Measurements from ENCODE around the gene MAP2K7.

Gene MAP2K7

DNA sequence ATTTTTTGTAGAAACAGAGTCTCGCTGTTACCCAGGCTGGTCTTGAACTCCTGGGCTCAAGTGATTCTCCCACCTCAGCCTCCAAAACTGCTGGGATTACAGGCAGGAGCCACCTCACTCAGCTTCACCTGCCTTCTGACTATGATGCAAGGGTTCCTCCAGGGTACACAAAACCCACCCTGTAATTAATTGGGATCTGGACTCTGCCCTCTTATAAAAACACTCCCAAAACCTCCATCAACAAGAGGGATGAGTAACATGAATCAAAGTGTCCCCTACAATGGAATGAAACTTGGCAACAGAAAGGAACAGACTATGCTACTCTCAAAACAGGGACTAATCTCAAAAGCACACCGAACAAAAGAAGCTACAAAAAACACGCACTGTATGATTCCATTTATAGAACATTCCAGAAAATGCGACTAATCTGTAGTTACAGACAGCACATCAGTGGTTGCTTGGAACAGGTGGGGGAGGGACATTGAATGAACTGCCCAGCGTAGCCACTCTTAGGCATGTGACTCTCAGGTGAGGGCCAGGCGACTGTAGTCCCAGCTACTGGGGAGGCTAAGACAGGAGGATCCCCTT, 26.3 kb upstream of the MAP2K7 start:
- Histone ChIP-seq H3K4me1 (ENCODE audit: control insufficient read depth, insufficient read depth, low read length) (no peaks in the 10 kb centered on the region; the same call in 1 of the 2 replicates), H3K36me3 (ENCODE audit: control insufficient read depth, insufficient read depth, low read length) (no peaks in the 10 kb centered on the region), H3K27ac (ENCODE audit: low read depth, low read length) (no peak overlapping the region), H3K27me3 (ENCODE audit: control insufficient read depth, insufficient read depth, low read length) (peaks cover 36% of the 10 kb centered on the region), H3K9me3 (ENCODE audit: control insufficient read depth, insufficient read depth, low read depth, low read length) (no peaks in the 10 kb centered on the region; the same call in 1 of the 2 replicates), H3K4me3 (ENCODE audit: low read depth, low read length) (no peak overlapping the region), H3K9ac (ENCODE audit: low read length) (no peak overlapping the region)

DNA sequence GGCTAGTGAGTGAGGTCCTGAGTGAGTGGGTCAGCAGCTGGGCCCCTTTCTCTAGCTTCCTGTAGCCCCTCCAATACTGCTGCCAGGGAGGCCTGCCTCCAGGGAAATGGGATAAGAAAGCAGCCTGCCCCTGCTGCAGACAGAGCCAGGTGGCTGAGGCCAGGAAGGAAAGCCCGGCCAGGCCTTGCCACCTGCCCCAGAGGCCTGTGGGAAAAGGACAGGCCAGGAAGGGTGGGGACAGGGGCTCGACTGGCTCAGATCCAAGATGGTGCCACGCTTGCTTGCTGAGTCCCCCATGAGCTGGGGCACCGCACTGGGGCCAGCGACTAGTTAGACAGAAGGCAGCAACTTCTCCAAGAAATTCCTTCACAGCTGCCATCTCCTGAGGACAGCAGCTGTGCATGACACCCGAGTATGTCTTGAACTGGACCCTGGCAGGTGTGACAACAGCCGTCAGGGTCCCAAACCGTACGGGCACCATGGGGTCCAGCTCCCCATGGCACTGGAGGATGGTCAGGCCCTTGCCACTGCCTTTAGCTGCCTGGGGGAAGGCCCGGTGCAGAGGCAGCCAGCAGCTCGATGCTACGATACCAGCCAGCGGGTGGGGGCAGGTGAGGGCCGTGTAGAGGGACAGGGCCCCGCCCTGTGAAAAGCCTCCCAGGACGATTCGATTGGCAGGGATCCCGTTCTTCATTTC, 24.4 kb upstream of the MAP2K7 start:
- H3K9me3 ChIP-seq (ENCODE audit: control insufficient read depth, insufficient read depth, low read depth, low read length) = no peaks in the 10 kb centered on the region; the same call in 1 of the 2 replicates
- no peaks in the 10 kb centered on the region for H3K4me1 ChIP-seq (ENCODE audit: control insufficient read depth, insufficient read depth, low read length)
- no peak overlapping the region for H3K4me3 ChIP-seq (ENCODE audit: low read depth, low read length)
- H3K27ac ChIP-seq (ENCODE audit: low read depth, low read length) = no peak overlapping the region
- no peaks in the 10 kb centered on the region for H3K36me3 ChIP-seq (ENCODE audit: control insufficient read depth, insufficient read depth, low read length)
- peaks cover 19% of the 10 kb centered on the region; the same call in 1 of the 2 replicates for H3K27me3 ChIP-seq (ENCODE audit: control insufficient read depth, insufficient read depth, low read length)
- H3K9ac ChIP-seq (ENCODE audit: low read length) = no peak overlapping the region

DNA sequence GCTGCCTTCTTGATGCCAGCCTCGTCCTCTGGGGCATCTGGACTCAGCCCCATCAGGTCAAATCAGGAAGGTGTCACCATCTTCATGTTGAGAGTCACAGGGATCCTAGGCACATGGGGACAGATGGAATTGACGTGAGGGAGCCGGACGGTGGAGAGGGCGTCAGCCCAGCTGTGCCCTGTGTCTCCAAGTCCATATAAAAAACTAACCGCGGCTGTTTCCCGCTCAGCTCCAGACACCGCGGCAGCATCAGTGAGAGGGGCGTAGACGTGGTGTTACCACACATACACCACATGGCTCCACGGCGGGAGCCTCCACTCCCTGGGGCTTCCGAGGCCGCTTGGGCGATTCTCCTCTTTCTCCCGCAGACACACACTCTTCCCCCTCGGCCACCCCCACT, 23.8 kb upstream of the MAP2K7 start:
- no peak overlapping the region for H3K4me3 ChIP-seq (ENCODE audit: low read depth, low read length)
- no peaks in the 10 kb centered on the region for H3K36me3 ChIP-seq (ENCODE audit: control insufficient read depth, insufficient read depth, low read length)
- H3K27me3 ChIP-seq (ENCODE audit: control insufficient read depth, insufficient read depth, low read length) = peaks cover 14% of the 10 kb centered on the region; the same call in 1 of the 2 replicates
- H3K4me1 ChIP-seq (ENCODE audit: control insufficient read depth, insufficient read depth, low read length) = no peaks in the 10 kb centered on the region
- no peak overlapping the region for H3K27ac ChIP-seq (ENCODE audit: low read depth, low read length)
- no peaks in the 10 kb centered on the region; the same call in 1 of the 2 replicates for H3K9me3 ChIP-seq (ENCODE audit: control insufficient read depth, insufficient read depth, low read depth, low read length)
- no peak overlapping the region for H3K9ac ChIP-seq (ENCODE audit: low read length)

DNA sequence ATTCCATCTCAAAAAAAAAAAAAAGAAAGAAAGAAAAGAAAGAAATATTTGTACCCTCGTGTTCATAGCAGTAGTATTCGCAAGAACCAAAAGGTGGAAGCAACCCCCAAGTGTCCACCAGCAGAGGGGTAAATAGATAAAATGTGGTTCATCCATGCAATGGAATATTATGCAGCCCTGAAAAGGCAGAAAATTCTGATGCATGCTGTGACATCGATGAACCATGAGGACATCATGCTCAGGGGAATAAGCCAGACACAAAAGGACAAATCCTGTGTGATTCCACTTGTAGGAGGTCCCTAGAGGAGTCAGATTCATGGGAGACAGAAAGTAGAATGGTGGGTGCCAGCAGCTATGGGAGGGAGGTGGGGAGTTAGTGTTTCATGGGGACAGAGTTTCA, 21.8 kb upstream of the MAP2K7 start:
- no peak overlapping the region for H3K27ac ChIP-seq (ENCODE audit: low read depth, low read length)
- H3K9ac ChIP-seq (ENCODE audit: low read length) = no peak overlapping the region
- H3K4me3 ChIP-seq (ENCODE audit: low read depth, low read length) = no peak overlapping the region
- no peaks in the 10 kb centered on the region; the same call in 1 of the 2 replicates for H3K9me3 ChIP-seq (ENCODE audit: control insufficient read depth, insufficient read depth, low read depth, low read length)
- H3K4me1 ChIP-seq (ENCODE audit: control insufficient read depth, insufficient read depth, low read length) = no peaks in the 10 kb centered on the region
- no peaks in the 10 kb centered on the region for H3K36me3 ChIP-seq (ENCODE audit: control insufficient read depth, insufficient read depth, low read length)
- H3K27me3 ChIP-seq (ENCODE audit: control insufficient read depth, insufficient read depth, low read length) = peaks cover 2% of the 10 kb centered on the region; the same call in 1 of the 2 replicates

- no peaks in the 10 kb centered on the region; the same call in 1 of the 2 replicates for H3K9me3 ChIP-seq (ENCODE audit: control insufficient read depth, insufficient read depth, low read depth, low read length)
- H3K27me3 ChIP-seq (ENCODE audit: control insufficient read depth, insufficient read depth, low read length) = no peaks in the 10 kb centered on the region
- H3K36me3 ChIP-seq (ENCODE audit: control insufficient read depth, insufficient read depth, low read length) = no peaks in the 10 kb centered on the region
- no peak overlapping the region for H3K4me3 ChIP-seq (ENCODE audit: low read depth, low read length)
- no peak overlapping the region for H3K27ac ChIP-seq (ENCODE audit: low read depth, low read length)
- H3K9ac ChIP-seq (ENCODE audit: low read length) = no peak overlapping the region
- H3K4me1 ChIP-seq (ENCODE audit: control insufficient read depth, insufficient read depth, low read length) = no peaks in the 10 kb centered on the region
These were observed 20.6 kb upstream of the MAP2K7 start for GRCh38 chr19:7883105-7883504.

DNA sequence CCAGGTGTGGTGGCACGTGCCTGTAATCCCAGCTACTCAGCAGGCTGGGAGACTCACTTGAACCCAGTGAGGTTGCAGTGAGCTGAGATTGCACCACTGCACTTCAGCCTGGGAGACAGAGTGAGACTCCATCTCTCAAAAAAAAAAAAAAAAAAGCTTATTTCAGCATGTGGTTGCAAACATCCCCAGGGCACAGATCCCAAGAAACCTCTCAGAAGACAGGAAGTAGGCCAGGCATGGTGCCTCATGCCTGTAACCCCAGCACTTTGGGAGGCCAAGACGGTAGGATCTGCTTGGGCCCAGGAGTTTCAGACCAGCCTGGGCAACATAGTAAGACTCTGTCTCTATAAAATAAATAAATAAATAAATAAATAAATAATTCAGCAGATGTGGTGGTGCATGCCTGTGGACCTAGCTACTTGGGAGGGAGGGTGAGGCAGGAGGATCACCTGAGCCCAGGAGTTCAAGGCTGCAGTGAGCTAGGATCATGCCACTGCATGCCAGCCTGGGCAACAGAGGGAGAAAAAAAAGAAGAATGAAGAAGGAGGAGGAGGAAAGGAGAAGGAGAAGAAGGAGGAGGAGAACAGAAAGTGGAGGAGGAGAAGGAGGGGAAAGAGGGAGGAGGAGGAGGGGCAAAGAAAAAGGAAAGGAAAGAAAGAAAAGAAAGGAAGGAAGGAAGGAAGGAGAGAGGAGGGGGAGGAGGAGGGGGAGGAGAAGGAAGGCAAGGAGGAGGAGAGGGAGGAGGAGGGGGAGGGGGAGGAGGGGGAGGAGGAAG, 19.7 kb upstream of the MAP2K7 start:
- Histone ChIP-seq H3K4me1 (ENCODE audit: control insufficient read depth, insufficient read depth, low read length) (no peaks in the 10 kb centered on the region; the same call in 1 of the 2 replicates), H3K9me3 (ENCODE audit: control insufficient read depth, insufficient read depth, low read depth, low read length) (no peaks in the 10 kb centered on the region; the same call in 1 of the 2 replicates), H3K4me3 (ENCODE audit: low read depth, low read length) (no peak overlapping the region), H3K36me3 (ENCODE audit: control insufficient read depth, insufficient read depth, low read length) (no peaks in the 10 kb centered on the region), H3K27me3 (ENCODE audit: control insufficient read depth, insufficient read depth, low read length) (no peaks in the 10 kb centered on the region), H3K9ac (ENCODE audit: low read length) (no peak overlapping the region), H3K27ac (ENCODE audit: low read depth, low read length) (no peak overlapping the region)

DNA sequence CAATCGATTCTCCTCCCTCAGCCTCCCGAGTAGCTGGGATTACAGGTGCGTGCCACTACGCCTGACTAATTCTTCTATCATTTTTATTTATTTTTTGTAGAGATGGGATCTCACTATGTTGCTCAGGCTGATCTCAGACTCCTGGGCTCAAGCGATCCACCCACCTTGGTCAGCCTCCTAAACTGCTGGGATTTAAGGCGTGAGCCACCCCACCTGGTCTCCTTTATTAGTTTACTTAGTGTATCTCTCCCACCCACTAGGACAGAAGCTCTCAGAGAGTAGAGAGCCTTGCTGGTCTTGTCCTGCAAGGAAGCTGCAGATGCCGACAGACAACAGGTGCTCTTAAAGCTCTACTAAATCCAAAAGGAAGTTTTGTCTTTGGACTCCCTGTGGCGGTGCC, 17.9 kb upstream of the MAP2K7 start:
- H3K36me3 ChIP-seq (ENCODE audit: control insufficient read depth, insufficient read depth, low read length) = no peaks in the 10 kb centered on the region
- H3K9ac ChIP-seq (ENCODE audit: low read length) = no peak overlapping the region
- H3K27me3 ChIP-seq (ENCODE audit: control insufficient read depth, insufficient read depth, low read length) = no peaks in the 10 kb centered on the region
- H3K27ac ChIP-seq (ENCODE audit: low read depth, low read length) = no peak overlapping the region
- no peaks in the 10 kb centered on the region; the same call in 1 of the 2 replicates for H3K9me3 ChIP-seq (ENCODE audit: control insufficient read depth, insufficient read depth, low read depth, low read length)
- H3K4me3 ChIP-seq (ENCODE audit: low read depth, low read length) = no peak overlapping the region
- no peaks in the 10 kb centered on the region; the same call in 1 of the 2 replicates for H3K4me1 ChIP-seq (ENCODE audit: control insufficient read depth, insufficient read depth, low read length)

DNA sequence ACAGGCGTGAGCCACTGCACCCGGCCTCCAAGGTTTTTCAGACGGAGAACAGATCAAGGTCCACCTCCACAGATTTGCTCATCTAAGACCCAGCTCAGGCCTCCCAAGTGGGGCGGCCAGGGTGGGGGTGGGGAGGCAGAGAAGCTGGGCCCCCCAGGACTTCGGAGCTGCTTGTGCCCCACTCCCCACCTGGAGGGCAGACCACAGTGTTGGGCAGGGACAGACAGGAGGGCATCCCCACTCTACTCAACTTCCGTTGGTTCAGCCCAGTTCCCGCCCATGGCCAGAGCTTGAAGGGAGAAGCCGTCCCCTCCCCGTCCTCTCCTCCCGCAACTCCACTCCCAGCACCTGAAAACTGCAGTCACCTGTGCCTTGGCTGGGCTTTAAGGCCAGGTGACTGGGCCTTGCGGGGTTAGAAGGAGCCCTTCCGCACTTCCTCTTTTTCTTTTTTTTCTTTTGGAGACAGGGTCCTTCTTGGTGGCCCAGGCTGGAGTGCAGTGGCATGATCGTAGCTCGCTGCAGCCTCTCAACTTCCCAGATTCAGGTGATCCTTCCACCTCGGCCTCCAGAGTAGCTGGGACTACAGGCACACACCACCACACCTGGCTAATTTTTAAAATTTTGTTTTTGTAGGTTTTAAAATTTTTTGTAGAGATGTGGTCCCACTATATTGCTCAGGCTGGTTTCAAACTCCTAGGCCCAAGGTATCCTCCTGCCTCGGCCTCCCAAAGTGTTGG, 16.1 kb upstream of the MAP2K7 start:
- no peaks in the 10 kb centered on the region for H3K36me3 ChIP-seq (ENCODE audit: control insufficient read depth, insufficient read depth, low read length)
- no peaks in the 10 kb centered on the region for H3K9me3 ChIP-seq (ENCODE audit: control insufficient read depth, insufficient read depth, low read depth, low read length)
- no peaks in the 10 kb centered on the region; the same call in 1 of the 2 replicates for H3K4me1 ChIP-seq (ENCODE audit: control insufficient read depth, insufficient read depth, low read length)
- H3K27ac ChIP-seq (ENCODE audit: low read depth, low read length) = no peak overlapping the region
- H3K4me3 ChIP-seq (ENCODE audit: low read depth, low read length) = peak overlapping the region; percentile 63
- no peaks in the 10 kb centered on the region for H3K27me3 ChIP-seq (ENCODE audit: control insufficient read depth, insufficient read depth, low read length)
- H3K9ac ChIP-seq (ENCODE audit: low read length) = peak overlapping the region; percentile 12

- no peaks in the 10 kb centered on the region; the same call in 1 of the 2 replicates for H3K4me1 ChIP-seq (ENCODE audit: control insufficient read depth, insufficient read depth, low read length)
- H3K4me3 ChIP-seq (ENCODE audit: low read depth, low read length) = peak within 1 kb of the TSS; percentile 63
- H3K9ac ChIP-seq (ENCODE audit: low read length) = peak within 1 kb of the TSS; percentile 12
- H3K9me3 ChIP-seq (ENCODE audit: control insufficient read depth, insufficient read depth, low read depth, low read length) = no peaks in the 10 kb centered on the region
- H3K27me3 ChIP-seq (ENCODE audit: control insufficient read depth, insufficient read depth, low read length) = no peaks in the 10 kb centered on the region
- H3K27ac ChIP-seq (ENCODE audit: low read depth, low read length) = no peak within 1 kb of the TSS
- no peaks in the 10 kb centered on the region for H3K36me3 ChIP-seq (ENCODE audit: control insufficient read depth, insufficient read depth, low read length)
These were observed 15.4 kb upstream of the MAP2K7 start, which contains the start of gene LRRC8E for GRCh38 chr19:7888145-7888825. Gene LRRC8E (plus strand): TSS chr19:7888510. CDS start chr19:7895604, 7,094 bp downstream.

DNA sequence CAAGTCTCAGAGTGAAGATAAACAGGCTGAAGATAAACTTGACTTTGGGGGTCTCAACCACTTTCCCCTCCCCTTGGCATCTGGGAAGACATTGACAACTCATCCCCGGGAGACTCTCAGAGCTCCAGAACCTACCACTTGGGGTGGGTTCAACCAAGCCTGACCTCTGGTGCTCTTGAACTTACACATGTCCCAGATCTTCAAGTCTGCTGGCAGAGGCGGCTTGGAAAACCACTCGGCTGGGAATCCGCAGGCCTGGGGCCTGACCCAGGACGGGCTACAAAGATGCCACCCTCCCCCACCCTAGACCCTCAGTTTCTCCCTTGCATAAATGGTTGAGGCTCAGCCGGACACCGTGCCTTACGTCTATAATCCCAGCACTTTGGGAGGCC, 14.9 kb upstream of the MAP2K7 start:
- no peaks in the 10 kb centered on the region; the same call in 1 of the 2 replicates for H3K4me1 ChIP-seq (ENCODE audit: control insufficient read depth, insufficient read depth, low read length)
- no peak overlapping the region for H3K27ac ChIP-seq (ENCODE audit: low read depth, low read length)
- peak overlapping the region; percentile 12 for H3K9ac ChIP-seq (ENCODE audit: low read length)
- no peaks in the 10 kb centered on the region for H3K9me3 ChIP-seq (ENCODE audit: control insufficient read depth, insufficient read depth, low read depth, low read length)
- H3K27me3 ChIP-seq (ENCODE audit: control insufficient read depth, insufficient read depth, low read length) = no peaks in the 10 kb centered on the region
- peak overlapping the region; percentile 63 for H3K4me3 ChIP-seq (ENCODE audit: low read depth, low read length)
- no peaks in the 10 kb centered on the region for H3K36me3 ChIP-seq (ENCODE audit: control insufficient read depth, insufficient read depth, low read length)
